ENCODE data around the gene FLNC. TPM values are rescaled to one million over a fixed set of nuclear protein-coding genes. Genes with fewer than 3 reads are reported as not detected.

The FLNC gene
- total RNA-seq, 4 donors from 2014 or later: 5.7 to 12.6 (median 9.3) TPM

GRCh38 chr7:128882134-128882533, 51.9 kb downstream of the FLNC start:
- intact Hi-C loops (cut with DNase I): loop anchor here (10.0 kb wide), 2 partner anchors 277 to 407 kb away; partner anchors contain the start of gene METTL2B
- TF ChIP-seq, protein P1, sequence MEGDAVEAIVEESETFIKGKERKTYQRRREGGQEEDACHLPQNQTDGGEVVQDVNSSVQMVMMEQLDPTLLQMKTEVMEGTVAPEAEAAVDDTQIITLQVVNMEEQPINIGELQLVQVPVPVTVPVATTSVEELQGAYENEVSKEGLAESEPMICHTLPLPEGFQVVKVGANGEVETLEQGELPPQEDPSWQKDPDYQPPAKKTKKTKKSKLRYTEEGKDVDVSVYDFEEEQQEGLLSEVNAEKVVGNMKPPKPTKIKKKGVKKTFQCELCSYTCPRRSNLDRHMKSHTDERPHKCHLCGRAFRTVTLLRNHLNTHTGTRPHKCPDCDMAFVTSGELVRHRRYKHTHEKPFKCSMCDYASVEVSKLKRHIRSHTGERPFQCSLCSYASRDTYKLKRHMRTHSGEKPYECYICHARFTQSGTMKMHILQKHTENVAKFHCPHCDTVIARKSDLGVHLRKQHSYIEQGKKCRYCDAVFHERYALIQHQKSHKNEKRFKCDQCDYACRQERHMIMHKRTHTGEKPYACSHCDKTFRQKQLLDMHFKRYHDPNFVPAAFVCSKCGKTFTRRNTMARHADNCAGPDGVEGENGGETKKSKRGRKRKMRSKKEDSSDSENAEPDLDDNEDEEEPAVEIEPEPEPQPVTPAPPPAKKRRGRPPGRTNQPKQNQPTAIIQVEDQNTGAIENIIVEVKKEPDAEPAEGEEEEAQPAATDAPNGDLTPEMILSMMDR (IDR thresholded peaks at IDR 0.05): no peak
- no peak for TF ChIP-seq POLR2A (IDR thresholded peaks at IDR 0.05)
- no peaks in the 10 kb centered on the region for H3K9me3 ChIP-seq
- no peaks in the 10 kb centered on the region for H3K4me1 ChIP-seq
- H3K4me3 ChIP-seq (replicated peaks in 1 of 3): no peak overlapping the region
- 94 to 95% methylated on average over 8 of the region's 8 CpGs for WGBS, 2 donors
- H3K36me3 ChIP-seq: no peaks in the 10 kb centered on the region
- DNase-seq: no peak
- no peaks in the 10 kb centered on the region for H3K27me3 ChIP-seq
- no peak overlapping the region for H3K27ac ChIP-seq

DNA sequence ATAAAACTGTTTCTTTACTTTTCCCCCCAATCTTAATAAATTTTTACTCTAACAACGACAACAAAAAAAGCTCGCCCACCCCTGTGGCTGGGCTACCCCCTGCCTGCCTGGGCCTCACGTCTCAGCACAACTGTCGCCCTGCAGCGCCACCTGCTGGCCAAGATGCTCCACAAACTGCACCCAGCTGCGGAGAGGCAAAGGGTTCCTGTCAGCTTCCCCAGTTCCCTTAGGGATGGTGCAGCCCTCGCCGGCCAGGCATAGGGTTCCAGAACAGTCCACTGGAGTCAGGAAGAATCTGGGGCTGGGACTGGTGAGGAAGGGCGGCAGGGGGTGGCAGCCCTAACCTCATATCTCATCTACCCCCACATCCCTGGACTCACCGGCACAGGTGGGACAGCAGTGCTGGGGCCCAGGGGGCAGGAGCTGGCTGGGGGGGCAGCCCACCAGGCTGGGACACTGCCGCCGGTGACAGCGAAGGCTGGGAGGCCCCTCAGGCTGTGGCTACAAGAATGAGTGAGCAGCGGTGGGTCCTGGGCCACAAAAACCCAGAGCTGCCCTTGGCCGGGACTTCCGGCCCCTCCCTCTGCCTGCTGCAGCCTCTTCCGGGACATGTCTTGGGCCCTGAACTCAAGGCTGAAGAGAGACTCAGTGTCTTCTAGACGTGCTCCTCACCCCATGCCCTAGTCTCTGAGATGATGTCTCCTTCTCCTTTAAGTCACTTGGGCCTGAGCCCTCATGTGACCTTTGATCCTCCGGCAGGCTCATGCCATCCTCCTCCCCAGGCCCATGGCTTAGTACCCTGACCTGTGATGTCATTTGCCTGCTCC, 53.6 kb downstream of the FLNC start:
- no peaks in the 10 kb centered on the region for H3K9me3 ChIP-seq
- intact Hi-C loops (cut with DNase I): loop anchor here (10.0 kb wide), 2 partner anchors 279 to 409 kb away; partner anchors contain the start of gene METTL2B
- no peaks in the 10 kb centered on the region for H3K36me3 ChIP-seq
- no peak overlapping the region for H3K27ac ChIP-seq
- no peaks in the 10 kb centered on the region for H3K27me3 ChIP-seq
- H3K4me1 ChIP-seq: no peaks in the 10 kb centered on the region
- 43 to 50% methylated on average over 14 to 15 of the region's 19 CpGs for WGBS, 2 donors
- TF ChIP-seq POLR2A (IDR thresholded peaks at IDR 0.05): no peak
- TF ChIP-seq, protein P1 (IDR thresholded peaks at IDR 0.05): peak; percentile 71 to 92 (median 78)
- DNase-seq: peak; percentile 72 to 78
- no peak overlapping the region for H3K4me3 ChIP-seq (replicated peaks in 1 of 3)

GRCh38 chr7:128884561-128885369, 54.6 kb downstream of the FLNC start:
- no peak for TF ChIP-seq POLR2A (IDR thresholded peaks at IDR 0.05)
- WGBS, 2 donors: 83 to 84% methylated on average over 18 to 23 of the region's 26 CpGs

DNA sequence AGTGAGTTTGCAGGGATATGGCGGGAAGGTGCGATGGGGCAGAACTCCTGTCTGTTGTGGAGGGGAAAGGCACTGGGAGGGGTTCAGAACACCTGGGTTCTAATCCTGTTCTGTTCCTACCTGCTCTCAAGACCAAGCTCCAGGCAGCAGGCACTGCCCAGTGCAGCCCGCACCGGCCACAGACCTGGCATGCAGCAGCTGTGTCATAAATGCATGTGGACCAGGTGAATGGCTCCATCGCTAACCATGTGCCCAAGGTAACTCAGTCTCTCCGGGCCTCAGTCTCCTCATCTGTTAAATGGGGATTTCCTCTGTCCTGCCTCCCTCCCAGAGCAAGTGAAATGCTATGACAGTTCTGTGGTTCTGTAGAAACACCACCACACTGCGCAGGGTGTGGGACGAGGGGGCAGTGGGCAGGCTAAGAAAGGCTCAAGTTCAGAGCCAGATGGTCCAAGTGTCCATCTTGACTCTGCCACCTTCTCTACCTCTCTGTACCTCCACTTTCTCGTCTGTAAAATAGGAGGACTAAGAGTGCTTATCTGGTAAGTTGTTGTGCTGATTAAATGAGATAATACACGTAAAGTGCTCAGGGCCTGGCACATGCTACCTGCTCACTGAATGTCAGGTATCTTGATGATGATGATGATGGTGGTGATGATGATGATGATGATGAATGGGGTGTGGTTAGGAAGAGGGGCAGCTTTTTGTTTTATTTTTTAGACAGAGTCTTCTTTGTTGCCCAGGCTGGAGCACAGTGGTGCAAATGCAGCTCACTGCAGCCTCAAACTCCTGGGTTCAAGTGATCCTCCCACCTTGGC, 55.4 kb downstream of the FLNC start:
- no peaks in the 10 kb centered on the region for H3K4me1 ChIP-seq
- DNase-seq: no peak
- intact Hi-C loops (cut with DNase I): loop anchor here (10.0 kb wide), 2 partner anchors 281 to 411 kb away; partner anchors contain the start of gene METTL2B
- H3K4me3 ChIP-seq (replicated peaks in 1 of 3): no peak overlapping the region
- H3K27ac ChIP-seq: no peak overlapping the region
- H3K36me3 ChIP-seq: no peaks in the 10 kb centered on the region
- H3K27me3 ChIP-seq: no peaks in the 10 kb centered on the region
- no peaks in the 10 kb centered on the region for H3K9me3 ChIP-seq
- no peak for TF ChIP-seq POLR2A (IDR thresholded peaks at IDR 0.05)
- TF ChIP-seq, protein P1 (IDR thresholded peaks at IDR 0.05): no peak
- 95 to 96% methylated on average over 9 to 10 of the region's 10 CpGs for WGBS, 2 donors

More at GRCh38 chr7:128884561-128885369, 54.6 kb downstream of the FLNC start:
- intact Hi-C loops (cut with DNase I): loop anchor here (10.0 kb wide), 2 partner anchors 280 to 410 kb away; partner anchors contain the start of gene METTL2B
- Histone ChIP-seq H3K4me3 (replicated peaks in 1 of 3) (no peak overlapping the region), H3K27me3 (no peaks in the 10 kb centered on the region), H3K27ac (no peak overlapping the region), H3K9me3 (no peaks in the 10 kb centered on the region), H3K36me3 (no peaks in the 10 kb centered on the region), H3K4me1 (no peaks in the 10 kb centered on the region)
- no peak for DNase-seq
